Measurements from ENCODE around the gene SMYD5.

The SMYD5 gene

DNA sequence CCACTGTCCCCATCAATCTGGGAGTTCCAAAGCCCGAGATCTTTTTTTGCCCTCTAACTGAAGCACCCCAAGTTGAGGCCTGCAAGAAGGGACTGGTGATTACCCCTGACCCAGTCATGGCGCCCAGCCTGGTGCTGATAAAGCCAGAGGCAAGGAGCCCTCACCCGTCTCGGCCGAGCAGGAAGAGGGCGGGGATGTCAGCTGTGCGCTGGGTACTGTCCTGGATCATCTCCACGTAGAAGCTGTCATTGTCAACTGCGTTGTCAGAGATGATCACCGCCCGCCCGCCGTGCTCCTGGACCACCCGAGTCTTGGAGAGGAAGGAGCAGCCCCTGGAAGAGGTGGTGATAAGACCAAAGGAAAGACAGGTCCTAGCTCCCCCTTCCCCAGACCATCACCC lies 14.6 kb downstream of the SMYD5 start (continued):
- TF ChIP-seq, protein P1, sequence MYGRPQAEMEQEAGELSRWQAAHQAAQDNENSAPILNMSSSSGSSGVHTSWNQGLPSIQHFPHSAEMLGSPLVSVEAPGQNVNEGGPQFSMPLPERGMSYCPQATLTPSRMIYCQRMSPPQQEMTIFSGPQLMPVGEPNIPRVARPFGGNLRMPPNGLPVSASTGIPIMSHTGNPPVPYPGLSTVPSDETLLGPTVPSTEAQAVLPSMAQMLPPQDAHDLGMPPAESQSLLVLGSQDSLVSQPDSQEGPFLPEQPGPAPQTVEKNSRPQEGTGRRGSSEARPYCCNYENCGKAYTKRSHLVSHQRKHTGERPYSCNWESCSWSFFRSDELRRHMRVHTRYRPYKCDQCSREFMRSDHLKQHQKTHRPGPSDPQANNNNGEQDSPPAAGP (tag by site-specific recombination; IDR thresholded peaks at IDR 0.05), result no peak
- TF ChIP-seq ZBTB21 (tag by site-specific recombination; IDR thresholded peaks at IDR 0.05) (no peak), OVOL3 (tag by site-specific recombination; IDR thresholded peaks at IDR 0.05) (no peak), ZNF23 (tag by site-specific recombination; IDR thresholded peaks at IDR 0.05; ENCODE audit: borderline replicate concordance) (no peak), EGR2 (tag by site-specific recombination; IDR thresholded peaks at IDR 0.05; ENCODE audit: low read depth) (no peak)

DNA sequence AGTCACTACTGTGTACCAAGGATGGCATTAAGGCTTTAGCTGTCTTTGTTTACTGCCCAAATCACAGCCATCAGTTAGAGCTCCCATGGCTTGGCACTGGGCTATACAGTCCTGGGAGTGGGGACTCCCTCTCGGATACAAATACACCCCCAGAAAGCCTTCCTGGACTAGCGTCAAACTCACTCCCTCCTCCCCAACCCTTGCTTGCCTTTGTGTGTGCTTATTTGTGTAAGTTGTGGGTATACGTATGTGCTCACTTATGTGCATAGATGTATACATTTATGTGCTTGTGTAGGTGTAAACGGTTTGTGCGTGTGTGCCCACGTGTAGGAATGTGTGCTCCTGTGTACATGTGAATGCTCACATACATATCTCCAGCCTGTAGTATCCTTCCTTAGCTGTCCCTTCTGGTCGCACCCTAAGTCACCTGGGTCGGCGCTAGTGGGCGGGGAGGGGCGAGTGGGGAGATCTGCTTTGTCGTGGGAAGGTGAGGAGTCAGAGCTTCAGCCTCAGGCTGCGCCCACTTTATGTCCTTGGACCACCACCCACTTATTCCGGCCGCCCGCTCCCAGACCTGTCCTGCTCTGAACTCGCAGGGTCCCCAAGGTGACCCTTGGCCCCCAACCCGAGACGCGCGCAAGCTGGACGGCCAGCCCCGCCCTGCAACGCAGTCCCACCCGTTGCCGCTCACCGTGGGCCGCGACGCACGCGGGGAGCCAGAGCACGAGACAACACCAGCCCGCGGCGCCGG lies 18.5 kb downstream of the SMYD5 start:
- Histone ChIP-seq H3K4me3 (ENCODE audit: low read depth, low read length) (peak overlapping the region; percentile 71), H3K4me1 (ENCODE audit: control insufficient read depth, insufficient read depth, low read length) (peaks cover 12% of the 10 kb centered on the region; the same call in 1 of the 2 replicates), H3K36me3 (ENCODE audit: control insufficient read depth in 2 of 2, insufficient read depth in 1 of 2, low read length in 2 of 2) (peaks cover 6 to 46% of the 10 kb centered on the region in 2 experiments; a peak in 2 of 3 replicates), H3K9me3 (ENCODE audit: control insufficient read depth, insufficient read depth, low read depth, low read length) (no peaks in the 10 kb centered on the region), H3K27ac (ENCODE audit: extremely low read depth, low read depth, low read length) (no peak overlapping the region)
- ChIA-PET CTCF (interaction anchor here (0.7 to 2.0 kb wide), 3 partner anchors 20 to 332 kb away, joined by 3 to 11 read pairs (median 6); no protein-coding TSS in a partner anchor), POLR2A (interaction anchor here (0.6 to 3.7 kb wide), 15 partner anchors 8 to 154 kb away, joined by 3 to 33 read pairs (median 12); partner anchors contain the start of genes ALMS1 and FBXO41)
- TF ChIP-seq, protein P2, sequence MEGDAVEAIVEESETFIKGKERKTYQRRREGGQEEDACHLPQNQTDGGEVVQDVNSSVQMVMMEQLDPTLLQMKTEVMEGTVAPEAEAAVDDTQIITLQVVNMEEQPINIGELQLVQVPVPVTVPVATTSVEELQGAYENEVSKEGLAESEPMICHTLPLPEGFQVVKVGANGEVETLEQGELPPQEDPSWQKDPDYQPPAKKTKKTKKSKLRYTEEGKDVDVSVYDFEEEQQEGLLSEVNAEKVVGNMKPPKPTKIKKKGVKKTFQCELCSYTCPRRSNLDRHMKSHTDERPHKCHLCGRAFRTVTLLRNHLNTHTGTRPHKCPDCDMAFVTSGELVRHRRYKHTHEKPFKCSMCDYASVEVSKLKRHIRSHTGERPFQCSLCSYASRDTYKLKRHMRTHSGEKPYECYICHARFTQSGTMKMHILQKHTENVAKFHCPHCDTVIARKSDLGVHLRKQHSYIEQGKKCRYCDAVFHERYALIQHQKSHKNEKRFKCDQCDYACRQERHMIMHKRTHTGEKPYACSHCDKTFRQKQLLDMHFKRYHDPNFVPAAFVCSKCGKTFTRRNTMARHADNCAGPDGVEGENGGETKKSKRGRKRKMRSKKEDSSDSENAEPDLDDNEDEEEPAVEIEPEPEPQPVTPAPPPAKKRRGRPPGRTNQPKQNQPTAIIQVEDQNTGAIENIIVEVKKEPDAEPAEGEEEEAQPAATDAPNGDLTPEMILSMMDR (tag by site-specific recombination; IDR thresholded peaks at IDR 0.05), result peak; percentile 66
- TF ChIP-seq ZBTB48 (tag by site-specific recombination; IDR thresholded peaks at IDR 0.05), result peak; percentile 37; the same call in 1 of the 2 replicates
- TF ChIP-seq ZFHX2 (tag by site-specific recombination; conservative IDR thresholded peaks at IDR 0.05), result peak; percentile 71
- TF ChIP-seq, protein P3, sequence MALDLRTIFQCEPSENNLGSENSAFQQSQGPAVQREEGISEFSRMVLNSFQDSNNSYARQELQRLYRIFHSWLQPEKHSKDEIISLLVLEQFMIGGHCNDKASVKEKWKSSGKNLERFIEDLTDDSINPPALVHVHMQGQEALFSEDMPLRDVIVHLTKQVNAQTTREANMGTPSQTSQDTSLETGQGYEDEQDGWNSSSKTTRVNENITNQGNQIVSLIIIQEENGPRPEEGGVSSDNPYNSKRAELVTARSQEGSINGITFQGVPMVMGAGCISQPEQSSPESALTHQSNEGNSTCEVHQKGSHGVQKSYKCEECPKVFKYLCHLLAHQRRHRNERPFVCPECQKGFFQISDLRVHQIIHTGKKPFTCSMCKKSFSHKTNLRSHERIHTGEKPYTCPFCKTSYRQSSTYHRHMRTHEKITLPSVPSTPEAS (tag by site-specific recombination; IDR thresholded peaks at IDR 0.05), result no peak
- no peak for TF ChIP-seq SETDB1 (IDR thresholded peaks at IDR 0.05; ENCODE audit: insufficient read length, low read length)
- peak; percentile 55; the same call in 1 of the 2 replicates for TF ChIP-seq EGR2 (tag by site-specific recombination; IDR thresholded peaks at IDR 0.05; ENCODE audit: low read depth)
- TF ChIP-seq ZNF510 (tag by site-specific recombination; IDR thresholded peaks at IDR 0.05; ENCODE audit: insufficient replicate concordance), result no peak
- TF ChIP-seq ZNF677 (tag by site-specific recombination; IDR thresholded peaks at IDR 0.05), result no peak
- TF ChIP-seq, protein P4, sequence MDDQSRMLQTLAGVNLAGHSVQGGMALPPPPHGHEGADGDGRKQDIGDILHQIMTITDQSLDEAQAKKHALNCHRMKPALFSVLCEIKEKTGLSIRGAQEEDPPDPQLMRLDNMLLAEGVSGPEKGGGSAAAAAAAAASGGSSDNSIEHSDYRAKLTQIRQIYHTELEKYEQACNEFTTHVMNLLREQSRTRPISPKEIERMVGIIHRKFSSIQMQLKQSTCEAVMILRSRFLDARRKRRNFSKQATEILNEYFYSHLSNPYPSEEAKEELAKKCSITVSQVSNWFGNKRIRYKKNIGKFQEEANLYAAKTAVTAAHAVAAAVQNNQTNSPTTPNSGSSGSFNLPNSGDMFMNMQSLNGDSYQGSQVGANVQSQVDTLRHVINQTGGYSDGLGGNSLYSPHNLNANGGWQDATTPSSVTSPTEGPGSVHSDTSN (CRISPR knock-in tag; IDR thresholded peaks at IDR 0.05), result 0 out of 2 replicates have a peak, but pooled peaks have one; percentile 68
- TF ChIP-seq, protein P5, sequence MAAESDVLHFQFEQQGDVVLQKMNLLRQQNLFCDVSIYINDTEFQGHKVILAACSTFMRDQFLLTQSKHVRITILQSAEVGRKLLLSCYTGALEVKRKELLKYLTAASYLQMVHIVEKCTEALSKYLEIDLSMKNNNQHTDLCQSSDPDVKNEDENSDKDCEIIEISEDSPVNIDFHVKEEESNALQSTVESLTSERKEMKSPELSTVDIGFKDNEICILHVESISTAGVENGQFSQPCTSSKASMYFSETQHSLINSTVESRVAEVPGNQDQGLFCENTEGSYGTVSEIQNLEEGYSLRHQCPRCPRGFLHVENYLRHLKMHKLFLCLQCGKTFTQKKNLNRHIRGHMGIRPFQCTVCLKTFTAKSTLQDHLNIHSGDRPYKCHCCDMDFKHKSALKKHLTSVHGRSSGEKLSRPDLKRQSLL (tag by site-specific recombination; IDR thresholded peaks at IDR 0.05), result no peak
- TF ChIP-seq ZNF561 (tag by site-specific recombination; IDR thresholded peaks at IDR 0.05; ENCODE audit: borderline replicate concordance), result peak; percentile 33; the same call in 1 of the 2 replicates
- 0 out of 2 replicates have a peak, but pooled peaks have one; percentile 47 for TF ChIP-seq ZNF792 (tag by site-specific recombination; IDR thresholded peaks at IDR 0.05)
- no peak for TF ChIP-seq ZNF426 (tag by site-specific recombination; IDR thresholded peaks at IDR 0.05)
- TF ChIP-seq, protein P6, sequence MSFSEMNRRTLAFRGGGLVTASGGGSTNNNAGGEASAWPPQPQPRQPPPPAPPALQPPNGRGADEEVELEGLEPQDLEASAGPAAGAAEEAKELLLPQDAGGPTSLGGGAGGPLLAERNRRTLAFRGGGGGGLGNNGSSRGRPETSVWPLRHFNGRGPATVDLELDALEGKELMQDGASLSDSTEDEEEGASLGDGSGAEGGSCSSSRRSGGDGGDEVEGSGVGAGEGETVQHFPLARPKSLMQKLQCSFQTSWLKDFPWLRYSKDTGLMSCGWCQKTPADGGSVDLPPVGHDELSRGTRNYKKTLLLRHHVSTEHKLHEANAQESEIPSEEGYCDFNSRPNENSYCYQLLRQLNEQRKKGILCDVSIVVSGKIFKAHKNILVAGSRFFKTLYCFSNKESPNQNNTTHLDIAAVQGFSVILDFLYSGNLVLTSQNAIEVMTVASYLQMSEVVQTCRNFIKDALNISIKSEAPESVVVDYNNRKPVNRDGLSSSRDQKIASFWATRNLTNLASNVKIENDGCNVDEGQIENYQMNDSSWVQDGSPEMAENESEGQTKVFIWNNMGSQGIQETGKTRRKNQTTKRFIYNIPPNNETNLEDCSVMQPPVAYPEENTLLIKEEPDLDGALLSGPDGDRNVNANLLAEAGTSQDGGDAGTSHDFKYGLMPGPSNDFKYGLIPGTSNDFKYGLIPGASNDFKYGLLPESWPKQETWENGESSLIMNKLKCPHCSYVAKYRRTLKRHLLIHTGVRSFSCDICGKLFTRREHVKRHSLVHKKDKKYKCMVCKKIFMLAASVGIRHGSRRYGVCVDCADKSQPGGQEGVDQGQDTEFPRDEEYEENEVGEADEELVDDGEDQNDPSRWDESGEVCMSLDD (tag by site-specific recombination; IDR thresholded peaks at IDR 0.05), result 0 out of 2 replicates have a peak, but pooled peaks have one; percentile 22
- TF ChIP-seq ZNF830 (tag by site-specific recombination; IDR thresholded peaks at IDR 0.05; ENCODE audit: low read depth), result no peak
- no peak for TF ChIP-seq ZNF473 (tag by site-specific recombination; IDR thresholded peaks at IDR 0.05)
